Loucy (cell line): ENCODE measurements around the gene PTTG1IP.

Experiments
- H2AFZ ChIP-seq: fragments of 200-600 bp; sonication (generic); 2 replicates; pipeline ENCODE4 v1.6.0; 2016; ENCODE audit warnings: antibody characterized with exemption, mild to moderate bottlenecking, low read length, moderate library complexity
- H3F3A ChIP-seq: fragments of 200-600 bp; 2 replicates; pipeline ENCODE4 v1.6.0; 2016; ENCODE audit warnings: antibody characterized with exemption, low read depth, mild to moderate bottlenecking
- H3K27me3 ChIP-seq: fragments of 200-600 bp; sonication (generic); 2 replicates; pipeline ENCODE4 v1.6.1; 2014; ENCODE audit warnings: low read length, mild to moderate bottlenecking; ENCODE audit not compliant: insufficient read depth, poor library complexity, severe bottlenecking
- H3K36me3 ChIP-seq: fragments of 200-600 bp; sonication (generic); 2 replicates; pipeline ENCODE4 v1.6.1; 2016; ENCODE audit warnings: low read length; ENCODE audit not compliant: insufficient read depth
- H3K4me1 ChIP-seq: fragments of 200-600 bp; sonication (generic); 2 replicates; pipeline ENCODE4 v1.5.1; 2014; ENCODE audit warnings: low read length, mild to moderate bottlenecking; ENCODE audit not compliant: insufficient read depth, poor library complexity, severe bottlenecking
- H3K4me2 ChIP-seq: fragments of 200-600 bp; sonication (generic); 2 replicates; pipeline ENCODE4 v1.6.0; 2014; ENCODE audit warnings: antibody characterized with exemption, low read length, low read depth, mild to moderate bottlenecking; ENCODE audit not compliant: poor library complexity, severe bottlenecking
- H3K4me3 ChIP-seq: fragments of 200-600 bp; sonication (generic); 2 replicates; pipeline ENCODE4 v1.5.1; 2014; ENCODE audit warnings: low read length, mild to moderate bottlenecking, mixed read lengths; ENCODE audit not compliant: poor library complexity, severe bottlenecking
- H3K79me2 ChIP-seq: fragments of 200-600 bp; sonication (generic); 2 replicates; pipeline ENCODE4 v1.6.1; 2014; ENCODE audit warnings: low read length; ENCODE audit not compliant: insufficient read depth
- H3K9ac ChIP-seq: fragments of 200-600 bp; sonication (generic); 2 replicates; pipeline ENCODE4 v1.6.0; 2014; ENCODE audit warnings: mild to moderate bottlenecking, low read depth, low read length, moderate library complexity; ENCODE audit not compliant: poor library complexity, severe bottlenecking
- H3K9me2 ChIP-seq: fragments of 200-600 bp; sonication (generic); replicated peaks from 2 replicates; pipeline ENCODE4 v1.6.1; 2016; ENCODE audit warnings: low read depth, low read length, mixed read lengths
- H3K9me3 ChIP-seq: fragments of 200-600 bp; sonication (generic); 2 replicates; pipeline ENCODE4 v1.6.1; 2014; ENCODE audit warnings: mild to moderate bottlenecking, antibody characterized with exemption, low read length, low read depth; ENCODE audit not compliant: insufficient read depth
- H4K20me1 ChIP-seq: fragments of 200-600 bp; sonication (generic); 2 replicates; pipeline ENCODE4 v1.6.0; 2014; ENCODE audit warnings: antibody characterized with exemption, low read length, mild to moderate bottlenecking; ENCODE audit not compliant: insufficient read depth, poor library complexity, severe bottlenecking
- CTCF ChIP-seq: fragments of 200-600 bp; sonication (generic); conservative IDR thresholded peaks from 2 replicates; pipeline ENCODE4 v1.5.1; 2014; ENCODE audit warnings: mild to moderate bottlenecking, antibody characterized with exemption, low read length
- EZH2phosphoT487 ChIP-seq: fragments of 200-600 bp; IDR thresholded peaks from 2 replicates; pipeline ENCODE4 v1.6.1; 2018; ENCODE audit warnings: antibody characterized with exemption, mild to moderate bottlenecking, moderate library complexity, borderline replicate concordance

PTTG1IP gene

GRCh38 chr21:44912158-44912473 lies 38.6 kb upstream of the PTTG1IP start:
- H2AFZ ChIP-seq: no peak overlapping the region
- peak overlapping the region; percentile 47 for H3K9ac ChIP-seq
- 0 out of 2 replicates have a peak, but pooled peaks cover 4% of the 10 kb centered on the region for H3F3A ChIP-seq
- no peaks in the 10 kb centered on the region for H3K9me2 ChIP-seq
- H3K9me3 ChIP-seq: no peaks in the 10 kb centered on the region
- TF ChIP-seq EZH2phosphoT487: no peak
- peaks cover 7% of the 10 kb centered on the region; the same call in 1 of the 2 replicates for H3K36me3 ChIP-seq
- no peaks in the 10 kb centered on the region for H4K20me1 ChIP-seq
- H3K4me2 ChIP-seq: peak overlapping the region; percentile 58
- peak overlapping the region; percentile 42 for H3K4me3 ChIP-seq
- peaks cover 48% of the 10 kb centered on the region for H3K79me2 ChIP-seq
- no peaks in the 10 kb centered on the region for H3K27me3 ChIP-seq
- H3K4me1 ChIP-seq: peaks cover 50% of the 10 kb centered on the region

- Histone ChIP-seq H2AFZ (no peak overlapping the region), H3K36me3 (peaks cover 9% of the 10 kb centered on the region; the same call in 1 of the 2 replicates), H4K20me1 (no peaks in the 10 kb centered on the region), H3K4me3 (peak overlapping the region; percentile 42), H3K9me3 (no peaks in the 10 kb centered on the region), H3K4me1 (peaks cover 48% of the 10 kb centered on the region), H3K79me2 (peaks cover 46% of the 10 kb centered on the region), H3K9ac (peak overlapping the region; percentile 47), H3F3A (0 out of 2 replicates have a peak, but pooled peaks cover 4% of the 10 kb centered on the region), H3K9me2 (no peaks in the 10 kb centered on the region), H3K4me2 (peak overlapping the region; percentile 58), H3K27me3 (no peaks in the 10 kb centered on the region)
- no peak for TF ChIP-seq EZH2phosphoT487
- TF ChIP-seq CTCF: no peak
Observed at GRCh38 chr21:44911384-44912157, 38.1 kb upstream of the PTTG1IP start.

- peaks cover 48% of the 10 kb centered on the region for H3K4me1 ChIP-seq
- H3F3A ChIP-seq: 0 out of 2 replicates have a peak, but pooled peaks cover 4% of the 10 kb centered on the region
- no peaks in the 10 kb centered on the region for H3K9me2 ChIP-seq
- H3K79me2 ChIP-seq: peaks cover 42% of the 10 kb centered on the region
- TF ChIP-seq EZH2phosphoT487: no peak
- no peak for TF ChIP-seq CTCF
- H3K4me2 ChIP-seq: peak overlapping the region; percentile 58
- H3K4me3 ChIP-seq: peak overlapping the region; percentile 42
- H2AFZ ChIP-seq: no peak overlapping the region
- no peaks in the 10 kb centered on the region for H4K20me1 ChIP-seq
- H3K36me3 ChIP-seq: peaks cover 13% of the 10 kb centered on the region; the same call in 1 of the 2 replicates
- peak overlapping the region; percentile 47 for H3K9ac ChIP-seq
- no peaks in the 10 kb centered on the region for H3K27me3 ChIP-seq
- no peaks in the 10 kb centered on the region for H3K9me3 ChIP-seq
Observed at GRCh38 chr21:44911068-44911383, 37.5 kb upstream of the PTTG1IP start.
